Gastrocnemius medialis (tissue), 4 donors: ENCODE data around the gene KRT80. TPM values are rescaled to one million over a fixed set of nuclear protein-coding genes. Genes with fewer than 3 reads are reported as not detected.

Experiments used
- ATAC-seq, 2 donors: fragments of 150-250 bp; one replicate each; pipeline ENCODE4 v1.9.1; 2016
- DNase-seq, 2 donors: peaks; one replicate each; pipeline ENCODE4 v3.0.0-alpha.2; 2019
- H3K27ac ChIP-seq, 4 donors: fragments of 200-600 bp; sonication (generic); 1 replicate in 1 of 4; 2 replicates in 3 of 4; pipeline ENCODE4 v1.5.1; 2016 to 2018; ENCODE audit warnings: mild to moderate bottlenecking in 2 of 4, moderate library complexity in 1 of 4
- H3K27me3 ChIP-seq, 3 donors: fragments of 200-600 bp; sonication (generic) in 2 of 3; 1 replicate in 1 of 3; 2 replicates in 2 of 3; pipeline versions ENCODE4 v1.5.1 to v1.6.0; 2016 to 2019; ENCODE audit warnings: mild to moderate bottlenecking in 1 of 3, moderate library complexity in 1 of 3
- H3K36me3 ChIP-seq, 2 donors: fragments of 200-600 bp; sonication (generic) in 1 of 2; one replicate each; pipeline ENCODE4 v1.5.1; 2017 to 2018
- H3K4me1 ChIP-seq, 2 donors: fragments of 200-600 bp; sonication (generic) in 1 of 2; one replicate each; pipeline ENCODE4 v1.5.1; 2016 to 2017; ENCODE audit warnings: mild to moderate bottlenecking in 2 of 2
- H3K4me3 ChIP-seq, 4 donors: fragments of 200-600 bp; sonication (generic) in 3 of 4; 1 replicate in 1 of 4; 2 replicates in 3 of 4; pipeline ENCODE4 v1.5.1; 2016 to 2019; ENCODE audit warnings: mild to moderate bottlenecking in 2 of 4
- H3K9me3 ChIP-seq, 3 donors: fragments of 200-600 bp; sonication (generic) in 2 of 3; 1 replicate in 1 of 3; 2 replicates in 2 of 3; pipeline ENCODE4 v1.5.1; 2016 to 2019
- POLR2A ChIP-seq, 2 donors: fragments of 450-650 bp; IDR thresholded peaks; one replicate each; pipeline ENCODE4 v1.6.1; 2017; ENCODE audit warnings: antibody characterized with exemption in 2 of 2, mild to moderate bottlenecking in 2 of 2, moderate library complexity in 2 of 2
- in situ Hi-C, 4 donors: fragments of 200-750 bp; cut with MboI; loops; one replicate each; pipeline versions ENCODE4 v1.15.0 to v1.8.0; 2017; ENCODE audit warnings: low sequenced_read_pairs in 4 of 4
- intact Hi-C: fragments of 100-400 bp; cut with DNase I; formaldehyde crosslinking; loops from one replicate; pipeline ENCODE4 v1.15.1; 2023; ENCODE audit warnings: low total_unique reads
- total RNA-seq, 4 donors: library from RNA; depleted of rRNA; stranded (reverse); fragments of >200 nt; gene quantifications; one replicate each; pipeline versions ENCODE4 v1.1.0 to v1.2.3, GENCODE V29; 2016
- TF ChIP-seq, protein P1 (sequence below), 5 experiments: fragments of 450-650 bp in 3 of 5; fragments of 200-600 bp in 2 of 5; sonication (generic) in 2 of 5; IDR thresholded peaks in 4 of 5; conservative IDR thresholded peaks in 1 of 5; 1 replicate in 4 of 5; 2 replicates in 1 of 5; pipeline ENCODE4 v1.5.1; 2016 to 2019; ENCODE audit warnings: antibody characterized with exemption in 5 of 5, mild to moderate bottlenecking in 3 of 5, moderate library complexity in 3 of 5

KRT80 gene
- total RNA-seq, 4 donors from 2014 or later: 0.13 to 0.26 TPM; not detected in 2

DNA sequence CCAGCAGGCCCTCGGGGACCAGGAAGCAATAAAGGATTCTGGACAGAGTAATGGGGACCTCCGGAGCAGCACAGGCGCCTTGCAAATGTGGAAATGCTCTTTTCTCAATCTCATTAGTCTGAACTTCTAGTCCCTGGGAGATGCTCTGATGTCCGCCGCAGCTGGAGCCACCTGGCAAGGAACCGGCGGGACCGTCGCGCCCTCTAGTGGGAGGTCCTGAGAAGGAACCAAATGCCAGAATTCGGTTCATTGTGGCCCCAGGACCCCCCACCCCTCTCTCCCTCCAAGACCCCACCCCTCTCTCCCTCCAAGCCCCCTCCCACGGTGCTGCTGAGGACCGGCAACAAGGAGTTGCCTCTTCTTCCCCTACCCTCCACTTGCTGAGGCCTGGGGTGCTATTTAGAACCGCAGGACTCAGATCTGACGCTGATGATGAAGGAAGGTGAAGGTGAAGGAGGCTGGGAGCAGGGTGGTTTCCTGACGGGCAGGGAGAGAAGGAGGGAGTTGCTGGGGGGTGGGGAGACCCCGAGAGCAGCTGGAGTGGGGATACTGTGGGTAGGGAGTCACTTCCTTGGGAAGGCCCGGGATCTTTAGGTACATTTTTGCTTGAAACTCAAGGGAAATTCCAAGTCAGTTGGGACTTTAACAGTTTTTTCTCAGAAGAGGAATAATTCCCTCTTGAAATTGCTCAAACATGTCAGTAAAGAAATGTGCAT is 69.8 kb downstream of the KRT80 start:
- Histone ChIP-seq H3K27ac (no peak overlapping the region), H3K4me1 (peaks cover 0 to 18% of the 10 kb centered on the region in 2 donors), H3K36me3 (no peaks in the 10 kb centered on the region), H3K9me3 (no peaks in the 10 kb centered on the region), H3K27me3 (no peaks in the 10 kb centered on the region), H3K4me3 (no peak overlapping the region)
- in situ Hi-C loops: no loop called here
- intact Hi-C loops: loop anchor here (1.0 to 5.0 kb wide), 3 partner anchors 35 to 120 kb away; no protein-coding TSS in a partner anchor
- peak; percentile 33 to 42 for DNase-seq
- peak; percentile 18 to 42 for ATAC-seq
- no peak for TF ChIP-seq POLR2A (IDR thresholded peaks at IDR 0.05)
- TF ChIP-seq, protein P1, sequence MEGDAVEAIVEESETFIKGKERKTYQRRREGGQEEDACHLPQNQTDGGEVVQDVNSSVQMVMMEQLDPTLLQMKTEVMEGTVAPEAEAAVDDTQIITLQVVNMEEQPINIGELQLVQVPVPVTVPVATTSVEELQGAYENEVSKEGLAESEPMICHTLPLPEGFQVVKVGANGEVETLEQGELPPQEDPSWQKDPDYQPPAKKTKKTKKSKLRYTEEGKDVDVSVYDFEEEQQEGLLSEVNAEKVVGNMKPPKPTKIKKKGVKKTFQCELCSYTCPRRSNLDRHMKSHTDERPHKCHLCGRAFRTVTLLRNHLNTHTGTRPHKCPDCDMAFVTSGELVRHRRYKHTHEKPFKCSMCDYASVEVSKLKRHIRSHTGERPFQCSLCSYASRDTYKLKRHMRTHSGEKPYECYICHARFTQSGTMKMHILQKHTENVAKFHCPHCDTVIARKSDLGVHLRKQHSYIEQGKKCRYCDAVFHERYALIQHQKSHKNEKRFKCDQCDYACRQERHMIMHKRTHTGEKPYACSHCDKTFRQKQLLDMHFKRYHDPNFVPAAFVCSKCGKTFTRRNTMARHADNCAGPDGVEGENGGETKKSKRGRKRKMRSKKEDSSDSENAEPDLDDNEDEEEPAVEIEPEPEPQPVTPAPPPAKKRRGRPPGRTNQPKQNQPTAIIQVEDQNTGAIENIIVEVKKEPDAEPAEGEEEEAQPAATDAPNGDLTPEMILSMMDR (IDR thresholded peaks at IDR 0.05 in 4 of 5, conservative IDR thresholded peaks at IDR 0.05 in 1 of 5): peak; percentile 32 to 81 (median 60)

DNA sequence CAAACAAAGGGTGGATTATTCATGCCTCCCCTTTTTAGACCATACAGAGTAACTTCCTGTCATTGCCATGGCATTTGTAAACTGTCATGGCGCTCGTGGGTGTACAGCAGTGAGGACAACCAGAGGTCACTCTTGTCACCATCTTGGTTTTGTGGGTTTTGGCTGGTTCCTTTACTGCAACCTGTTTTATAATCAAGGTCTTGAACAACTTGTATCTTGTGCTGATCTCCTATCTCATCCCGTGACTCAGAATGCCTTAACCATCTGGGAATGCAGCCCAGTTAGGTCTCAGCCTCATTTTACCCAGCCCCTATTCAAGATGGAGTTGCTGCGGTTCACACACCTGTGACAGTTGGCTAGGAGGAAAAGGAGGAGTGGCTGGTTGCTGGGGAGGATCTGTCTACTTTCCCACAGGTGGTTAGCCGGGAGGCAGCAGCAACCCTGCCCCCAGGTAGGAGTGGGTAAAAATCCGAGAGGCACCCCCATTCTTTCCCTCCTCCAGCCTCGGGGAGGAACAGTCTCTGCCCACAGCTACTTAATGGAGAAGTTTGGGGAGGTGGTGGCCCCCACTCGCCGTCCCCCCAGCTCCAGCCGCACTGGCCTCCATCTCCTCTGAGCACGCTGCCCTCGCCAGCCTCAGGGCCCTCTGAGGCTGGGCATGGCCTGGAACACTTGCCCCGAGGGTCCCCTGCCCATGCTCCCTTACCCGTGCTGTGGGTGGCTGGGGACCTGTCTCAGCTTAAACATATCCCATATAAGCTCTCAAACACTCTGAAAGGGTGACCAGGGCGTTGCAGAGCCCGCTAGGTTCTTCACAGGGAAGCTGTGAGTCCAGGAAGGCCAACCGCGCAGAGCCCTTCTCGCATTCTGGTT is 70.6 kb downstream of the KRT80 start:
- ATAC-seq (no peak), DNase-seq (no peak)
- no peak overlapping the region for H3K27ac ChIP-seq
- in situ Hi-C loops (no loop called here), intact Hi-C loops (loop anchor here (5.0 kb wide), 2 partner anchors 34 to 119 kb away; no protein-coding TSS in a partner anchor)
- H3K4me3 ChIP-seq: no peak overlapping the region
- peaks cover 0 to 12% of the 10 kb centered on the region in 2 donors for H3K4me1 ChIP-seq
- no peak for TF ChIP-seq POLR2A (IDR thresholded peaks at IDR 0.05)
- TF ChIP-seq, protein P1 (IDR thresholded peaks at IDR 0.05 in 4 of 5, conservative IDR thresholded peaks at IDR 0.05 in 1 of 5): no peak
- H3K9me3 ChIP-seq: no peaks in the 10 kb centered on the region
- H3K27me3 ChIP-seq: peaks cover 0 to 5% (median 0%) of the 10 kb centered on the region in 3 donors
- no peaks in the 10 kb centered on the region for H3K36me3 ChIP-seq

DNA sequence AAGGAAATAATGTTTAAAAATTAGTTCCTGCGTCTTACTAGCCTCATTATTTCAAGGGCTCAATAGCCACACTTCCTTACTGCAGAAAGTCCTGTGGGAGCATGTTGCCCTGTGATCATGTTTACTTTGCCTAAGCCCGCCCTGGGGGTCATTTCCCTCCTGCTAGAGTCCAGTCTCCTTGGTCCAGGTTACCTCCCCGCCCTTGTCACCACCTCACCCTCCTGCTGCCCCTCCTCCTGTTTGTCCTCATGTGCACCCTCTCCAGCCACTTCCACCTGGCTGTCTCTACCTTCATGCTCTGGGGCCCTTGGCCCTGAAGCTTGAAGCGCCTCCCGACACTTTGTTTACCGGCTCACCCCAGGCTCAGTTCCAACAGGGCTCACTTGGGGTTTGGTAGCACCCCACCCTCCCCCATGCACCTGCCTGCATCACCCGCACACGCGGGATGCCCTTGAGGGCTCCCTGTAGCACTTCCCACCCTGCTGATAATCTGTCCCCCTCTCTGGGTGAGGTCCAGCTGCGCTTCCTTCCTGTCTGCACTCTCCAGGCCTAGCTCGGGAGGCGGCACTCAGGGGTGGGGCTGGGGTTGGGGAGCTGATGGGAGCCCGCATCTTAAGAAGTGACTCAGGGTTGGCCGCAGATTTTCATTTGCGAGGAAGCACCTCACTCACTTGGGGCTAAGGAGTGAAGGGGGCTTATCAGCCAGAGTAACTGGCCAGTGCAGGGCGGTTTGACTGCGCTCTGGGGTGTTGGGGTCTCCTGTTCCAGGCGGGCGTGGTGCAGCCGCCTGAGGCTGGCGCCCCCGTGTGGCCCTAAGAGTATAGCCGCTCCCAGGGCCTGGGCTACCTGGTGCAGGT is 72.2 kb downstream of the KRT80 start:
- H3K36me3 ChIP-seq: no peaks in the 10 kb centered on the region
- no peaks in the 10 kb centered on the region for H3K9me3 ChIP-seq
- DNase-seq (no peak), ATAC-seq (peak in 1 of 2 donors; percentile 37)
- peaks cover 0 to 13% (median 0%) of the 10 kb centered on the region in 3 donors for H3K27me3 ChIP-seq
- H3K4me1 ChIP-seq: peaks cover 0 to under 1% of the 10 kb centered on the region in 2 donors
- H3K27ac ChIP-seq: no peak overlapping the region
- intact Hi-C loops: loop anchor here (5.0 kb wide), 2 partner anchors 32 to 117 kb away; no protein-coding TSS in a partner anchor
- H3K4me3 ChIP-seq: no peak overlapping the region
- in situ Hi-C loops: no loop called here
- TF ChIP-seq, protein P1 (IDR thresholded peaks at IDR 0.05 in 4 of 5, conservative IDR thresholded peaks at IDR 0.05 in 1 of 5): peak in 3 of 5 experiments; percentile 27 to 45 (median 33)
- TF ChIP-seq POLR2A (IDR thresholded peaks at IDR 0.05): no peak

Other genes with a start within 250 kb of the KRT80 start
- 10 to 100 TPM in 3 of 4 donors, 1 to 10 TPM in 1; 8.7 to 15.9 (median 10.1) TPM for gene ACVR1B, start 240.3 kb downstream of the KRT80 start, total RNA-seq
- 10 to 100 TPM in 2 of 4 donors, 1 to 10 TPM in 2; 9.3 to 14.9 (median 11.8) TPM for gene TAMALIN, start 185.1 kb downstream of the KRT80 start, total RNA-seq
- 100 to 1,000 TPM in 2 of 4 donors, 10 to 100 TPM in 2; 36.3 to 248 (median 90.1) TPM for gene NR4A1, start 140.6 kb downstream of the KRT80 start, total RNA-seq
- gene ATG101, start 122.0 kb downstream of the KRT80 start, total RNA-seq: 10 to 100 TPM; 23.3 to 49.4 (median 37.3) TPM
- not detected for gene SMIM41, start 112.3 kb downstream of the KRT80 start, total RNA-seq
- 1 to 10 TPM in 3 of 4 donors, under 1 TPM in 1; 0.39 to 4.4 (median 1.2) TPM for gene KRT7, start 41.2 kb upstream of the KRT80 start, total RNA-seq
- under 1 TPM in 1 of 4 donors, not detected in 3; 0.24 TPM for gene KRT86, start 82.6 kb upstream of the KRT80 start, total RNA-seq
- not detected for gene KRT81, start 99.5 kb upstream of the KRT80 start, total RNA-seq
- gene KRT83, start 129.4 kb upstream of the KRT80 start, total RNA-seq: under 1 TPM in 1 of 4 donors, not detected in 3; 0.13 TPM
- gene KRT85, start 175.5 kb upstream of the KRT80 start, total RNA-seq: not detected
- not detected for gene KRT84, start 193.6 kb upstream of the KRT80 start, total RNA-seq
- not detected for gene KRT82, start 214.3 kb upstream of the KRT80 start, total RNA-seq
- not detected for gene KRT75, start 242.4 kb upstream of the KRT80 start, total RNA-seq